LNCAP (cell line): ENCODE results near the gene GRK2.

Source experiments
- CTCF ChIP-seq: fragments of 450-650 bp; IDR thresholded peaks from 2 replicates; pipeline ENCODE4 v1.5.1; 2017; ENCODE audit warnings: mild to moderate bottlenecking

GRK2 gene

GRCh38 chr11:67239783-67240575 is 26.3 kb upstream of the GRK2 start:
- TF ChIP-seq CTCF = no peak

- TF ChIP-seq CTCF = no peak
Measured at GRCh38 chr11:67240576-67241389, 25.5 kb upstream of the GRK2 start.

GRCh38 chr11:67242548-67242947 is 23.7 kb upstream of the GRK2 start:
- TF ChIP-seq CTCF = no peak

GRCh38 chr11:67243051-67243450 is 23.2 kb upstream of the GRK2 start:
- no peak for TF ChIP-seq CTCF

GRCh38 chr11:67245046-67245445 is 21.2 kb upstream of the GRK2 start:
- no peak for TF ChIP-seq CTCF

GRCh38 chr11:67247946-67248550 is 18.2 kb upstream of the GRK2 start:
- no peak for TF ChIP-seq CTCF

- no peak for TF ChIP-seq CTCF
Measured at GRCh38 chr11:67248653-67249052, 17.6 kb upstream of the GRK2 start.
